ENCODE measurements around the gene CNTN5. TPM values are rescaled to one million over a fixed set of nuclear protein-coding genes. Genes with fewer than 3 reads are reported as not detected.

CNTN5 gene
- total RNA-seq, 3 donors from 2014 or later (not counting 1 experiment from before 2014, with no cell fraction given), result not detected

DNA sequence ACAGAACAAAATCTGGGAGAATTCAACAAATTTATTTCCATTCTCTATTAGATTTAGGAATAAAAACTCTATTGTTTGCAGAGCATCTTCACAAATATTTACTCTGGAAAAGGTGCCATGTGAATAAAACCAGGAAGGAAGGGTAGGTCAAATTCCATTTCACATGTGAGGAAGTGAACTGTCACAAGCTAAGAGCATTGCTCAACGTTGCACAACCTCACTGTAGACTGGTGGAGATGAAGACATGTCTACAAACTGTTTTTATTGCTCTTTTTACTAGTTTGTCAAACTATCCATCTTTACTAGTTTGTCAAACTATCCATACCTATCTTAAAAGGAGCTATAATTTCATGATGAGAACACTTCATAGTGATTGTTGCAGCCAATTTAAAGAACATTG is 236.4 kb downstream of the CNTN5 start:
- Histone ChIP-seq H3K9me3 (ENCODE audit: control insufficient read depth, insufficient read depth, low read length) (no peaks in the 10 kb centered on the region), H3K36me3 (ENCODE audit: control insufficient read depth, insufficient read depth, low read length) (no peaks in the 10 kb centered on the region), H3K27ac (ENCODE audit: low read length) (no peak overlapping the region), H3K4me3 (ENCODE audit: low read length) (no peak overlapping the region), H3K27me3 (ENCODE audit: control insufficient read depth, insufficient read depth, low read length) (no peaks in the 10 kb centered on the region), H3K4me1 (ENCODE audit: control insufficient read depth, insufficient read depth, low read length) (no peaks in the 10 kb centered on the region)
- ATAC-seq (no peak), DNase-seq (no peak)
- intact Hi-C loops (cut with micrococcal nuclease), result no loop called here
- no peaks in the 10 kb centered on the region for H3K36me3 Mint-ChIP-seq
- H3K27me3 Mint-ChIP-seq (ENCODE audit: low read depth in 2 of 2), result no peaks in the 10 kb centered on the region
- TF ChIP-seq, protein P1, sequence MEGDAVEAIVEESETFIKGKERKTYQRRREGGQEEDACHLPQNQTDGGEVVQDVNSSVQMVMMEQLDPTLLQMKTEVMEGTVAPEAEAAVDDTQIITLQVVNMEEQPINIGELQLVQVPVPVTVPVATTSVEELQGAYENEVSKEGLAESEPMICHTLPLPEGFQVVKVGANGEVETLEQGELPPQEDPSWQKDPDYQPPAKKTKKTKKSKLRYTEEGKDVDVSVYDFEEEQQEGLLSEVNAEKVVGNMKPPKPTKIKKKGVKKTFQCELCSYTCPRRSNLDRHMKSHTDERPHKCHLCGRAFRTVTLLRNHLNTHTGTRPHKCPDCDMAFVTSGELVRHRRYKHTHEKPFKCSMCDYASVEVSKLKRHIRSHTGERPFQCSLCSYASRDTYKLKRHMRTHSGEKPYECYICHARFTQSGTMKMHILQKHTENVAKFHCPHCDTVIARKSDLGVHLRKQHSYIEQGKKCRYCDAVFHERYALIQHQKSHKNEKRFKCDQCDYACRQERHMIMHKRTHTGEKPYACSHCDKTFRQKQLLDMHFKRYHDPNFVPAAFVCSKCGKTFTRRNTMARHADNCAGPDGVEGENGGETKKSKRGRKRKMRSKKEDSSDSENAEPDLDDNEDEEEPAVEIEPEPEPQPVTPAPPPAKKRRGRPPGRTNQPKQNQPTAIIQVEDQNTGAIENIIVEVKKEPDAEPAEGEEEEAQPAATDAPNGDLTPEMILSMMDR (IDR thresholded peaks at IDR 0.05), result no peak
- H3K9me3 Mint-ChIP-seq, result peaks cover 6 to 19% of the 10 kb centered on the region in 2 donors
- no peaks in the 10 kb centered on the region for H3K4me1 Mint-ChIP-seq
- H3K4me3 Mint-ChIP-seq, result no peak overlapping the region
- H3K27ac Mint-ChIP-seq, result no peak overlapping the region
- 0% methylated on average over 1 of the region's 1 CpG for WGBS (ENCODE audit: insufficient coverage)

DNA sequence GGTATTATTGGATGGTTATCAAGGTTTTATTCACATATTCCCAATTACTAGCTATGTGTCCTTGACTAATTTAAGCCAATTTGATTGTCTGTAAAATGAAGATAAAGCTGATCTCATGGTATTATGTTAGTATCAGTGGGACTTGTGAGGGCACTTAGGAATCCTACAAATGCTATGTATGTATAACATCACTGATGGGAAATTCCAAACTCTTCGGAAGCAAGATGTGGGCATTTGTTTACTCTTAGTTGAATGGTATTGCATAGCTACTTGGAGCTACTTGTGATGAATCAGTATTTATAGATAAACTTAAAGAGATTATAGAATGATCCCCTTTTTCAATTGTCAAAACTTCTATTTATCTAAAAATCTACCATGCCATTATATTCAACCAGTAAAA is 239.9 kb downstream of the CNTN5 start:
- TF ChIP-seq, protein P1 (IDR thresholded peaks at IDR 0.05), result no peak
- no peak overlapping the region for H3K27ac Mint-ChIP-seq
- no peaks in the 10 kb centered on the region for H3K27me3 Mint-ChIP-seq (ENCODE audit: low read depth in 2 of 2)
- Histone ChIP-seq H3K4me1 (ENCODE audit: control insufficient read depth, insufficient read depth, low read length) (no peaks in the 10 kb centered on the region), H3K27ac (ENCODE audit: low read length) (no peak overlapping the region), H3K4me3 (ENCODE audit: low read length) (no peak overlapping the region), H3K9me3 (ENCODE audit: control insufficient read depth, insufficient read depth, low read length) (no peaks in the 10 kb centered on the region), H3K27me3 (ENCODE audit: control insufficient read depth, insufficient read depth, low read length) (no peaks in the 10 kb centered on the region), H3K36me3 (ENCODE audit: control insufficient read depth, insufficient read depth, low read length) (no peaks in the 10 kb centered on the region)
- no peak for DNase-seq
- no peak for ATAC-seq
- no peak overlapping the region for H3K4me3 Mint-ChIP-seq
- no peaks in the 10 kb centered on the region for H3K4me1 Mint-ChIP-seq
- H3K9me3 Mint-ChIP-seq, result peaks cover 5 to 10% of the 10 kb centered on the region in 2 donors
- H3K36me3 Mint-ChIP-seq, result no peaks in the 10 kb centered on the region
- intact Hi-C loops (cut with micrococcal nuclease), result no loop called here
- no CpG with 5 or more reads among the region's 1 CpG for WGBS (ENCODE audit: insufficient coverage)

DNA sequence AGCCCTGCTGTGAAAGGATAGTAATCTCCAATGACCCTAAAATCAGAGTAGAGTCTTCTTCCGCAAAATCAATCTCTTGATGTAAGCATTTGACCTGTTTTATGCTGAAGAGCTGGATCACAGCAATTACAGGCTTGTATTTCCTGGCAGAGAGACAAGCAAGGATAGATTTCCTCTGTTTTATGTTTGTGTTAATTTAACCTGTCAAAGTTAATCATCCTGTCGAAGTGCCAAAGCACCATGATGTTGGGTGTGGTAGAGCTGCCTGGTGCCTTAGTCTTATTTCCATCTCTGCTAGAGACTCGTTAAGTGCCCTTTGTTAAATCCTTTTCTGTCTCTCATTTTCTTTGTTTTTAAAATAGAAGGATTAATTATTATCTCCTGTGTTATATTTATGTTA is 248.1 kb downstream of the CNTN5 start:
- no peaks in the 10 kb centered on the region for H3K4me1 ChIP-seq (ENCODE audit: control insufficient read depth, insufficient read depth, low read length)
- H3K36me3 ChIP-seq (ENCODE audit: control insufficient read depth, insufficient read depth, low read length), result no peaks in the 10 kb centered on the region
- H3K4me3 ChIP-seq (ENCODE audit: low read length), result no peak overlapping the region
- H3K27me3 ChIP-seq (ENCODE audit: control insufficient read depth, insufficient read depth, low read length), result no peaks in the 10 kb centered on the region
- no peaks in the 10 kb centered on the region for H3K27me3 Mint-ChIP-seq (ENCODE audit: low read depth in 2 of 2)
- intact Hi-C loops (cut with micrococcal nuclease), result no loop called here
- no peak overlapping the region for H3K27ac Mint-ChIP-seq
- 80% methylated on average over 3 of the region's 3 CpGs for WGBS (ENCODE audit: insufficient coverage)
- DNase-seq, result no peak
- H3K27ac ChIP-seq (ENCODE audit: low read length), result no peak overlapping the region
- no peaks in the 10 kb centered on the region for H3K9me3 ChIP-seq (ENCODE audit: control insufficient read depth, insufficient read depth, low read length)
- H3K9me3 Mint-ChIP-seq, result peaks cover 13 to 15% of the 10 kb centered on the region in 2 donors
- TF ChIP-seq, protein P1 (IDR thresholded peaks at IDR 0.05), result no peak
- no peak overlapping the region for H3K4me3 Mint-ChIP-seq
- ATAC-seq, result no peak
- no peaks in the 10 kb centered on the region for H3K4me1 Mint-ChIP-seq
- no peaks in the 10 kb centered on the region for H3K36me3 Mint-ChIP-seq

DNA sequence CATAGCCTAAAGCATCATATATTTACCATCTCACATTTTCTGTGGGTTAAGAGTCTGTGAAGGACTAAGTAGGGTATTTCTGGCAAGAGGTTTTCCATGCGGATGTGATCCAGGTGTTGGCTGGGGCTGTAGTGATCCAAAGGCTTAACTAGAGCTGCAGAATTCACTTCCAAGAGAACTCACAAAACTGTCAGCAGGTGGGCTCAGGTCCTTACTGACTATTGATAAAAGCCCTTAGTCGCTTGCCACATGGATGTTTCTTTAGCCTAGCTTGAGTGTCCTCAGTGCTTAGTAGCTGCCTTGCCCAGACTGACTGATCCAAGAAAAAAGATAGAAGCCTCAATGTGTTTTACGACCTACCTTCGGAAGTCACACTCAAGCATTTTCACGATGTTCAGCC is 250.8 kb downstream of the CNTN5 start:
- Mint-ChIP-seq H3K9me3 (peaks cover 12 to 17% of the 10 kb centered on the region in 2 donors), H3K4me3 (no peak overlapping the region), H3K27ac (no peak overlapping the region), H3K27me3 (ENCODE audit: low read depth in 2 of 2) (no peaks in the 10 kb centered on the region), H3K4me1 (no peaks in the 10 kb centered on the region), H3K36me3 (no peaks in the 10 kb centered on the region)
- no peaks in the 10 kb centered on the region for H3K9me3 ChIP-seq (ENCODE audit: control insufficient read depth, insufficient read depth, low read length)
- DNase-seq, result no peak
- no peaks in the 10 kb centered on the region for H3K4me1 ChIP-seq (ENCODE audit: control insufficient read depth, insufficient read depth, low read length)
- no peak for ATAC-seq
- TF ChIP-seq, protein P1 (IDR thresholded peaks at IDR 0.05), result no peak
- WGBS (ENCODE audit: insufficient coverage), result 86% methylated on average over 5 of the region's 5 CpGs
- H3K4me3 ChIP-seq (ENCODE audit: low read length), result no peak overlapping the region
- no peaks in the 10 kb centered on the region for H3K27me3 ChIP-seq (ENCODE audit: control insufficient read depth, insufficient read depth, low read length)
- intact Hi-C loops (cut with micrococcal nuclease), result no loop called here
- H3K36me3 ChIP-seq (ENCODE audit: control insufficient read depth, insufficient read depth, low read length), result no peaks in the 10 kb centered on the region
- no peak overlapping the region for H3K27ac ChIP-seq (ENCODE audit: low read length)
